ENCODE measurements around the gene KIAA1217. TPM values are rescaled to one million over a fixed set of nuclear protein-coding genes. Genes with fewer than 3 reads are reported as not detected.
A peak's percentile ranks its signal among the peaks of the same experiment; 100 is the strongest.

KIAA1217 gene
- total and polyA plus RNA-seq, 3 donors from 2014 or later, result 40.0 to 197 (median 134) TPM

- H3K4me1 ChIP-seq, result peaks cover 2% of the 10 kb centered on the region
- H3K36me3 ChIP-seq (ENCODE audit: low read depth, missing control alignments), result no peaks in the 10 kb centered on the region
- no peak for DNase-seq
- no peaks in the 10 kb centered on the region for H3K27me3 ChIP-seq
- WGBS, 2 donors, result 45 to 46% methylated on average over 4 of the region's 4 CpGs
- no peak for TF ChIP-seq POLR2A (IDR thresholded peaks at IDR 0.05)
- no peak for TF ChIP-seq CTCF (IDR thresholded peaks at IDR 0.05)
- intact Hi-C loops (cut with DNase I; ENCODE audit: low total_unique reads), result no loop called here
- H3K27ac ChIP-seq, result no peak overlapping the region
- no peaks in the 10 kb centered on the region for H3K9me3 ChIP-seq
- no peak overlapping the region for H3K4me3 ChIP-seq
Observed at GRCh38 chr10:24287559-24288195, 78.7 kb downstream of the KIAA1217 start.

- TF ChIP-seq CTCF (IDR thresholded peaks at IDR 0.05) (no peak), POLR2A (IDR thresholded peaks at IDR 0.05) (no peak)
- H3K9me3 ChIP-seq, result no peaks in the 10 kb centered on the region
- no peak overlapping the region for H3K4me3 ChIP-seq
- H3K27ac ChIP-seq, result no peak overlapping the region
- WGBS, 2 donors, result 68 to 89% methylated on average over 1 of the region's 1 CpG
- intact Hi-C loops (cut with DNase I; ENCODE audit: low total_unique reads), result no loop called here
- H3K27me3 ChIP-seq, result no peaks in the 10 kb centered on the region
- no peaks in the 10 kb centered on the region for H3K36me3 ChIP-seq (ENCODE audit: low read depth, missing control alignments)
- no peak for DNase-seq
- peaks cover 11% of the 10 kb centered on the region for H3K4me1 ChIP-seq
Observed at GRCh38 chr10:24288581-24288980, 79.6 kb downstream of the KIAA1217 start.

GRCh38 chr10:24289235-24289634 lies 80.3 kb downstream of the KIAA1217 start:
- intact Hi-C loops (cut with DNase I; ENCODE audit: low total_unique reads), result no loop called here
- Histone ChIP-seq H3K4me1 (peaks cover 13% of the 10 kb centered on the region), H3K9me3 (no peaks in the 10 kb centered on the region), H3K27ac (no peak overlapping the region), H3K27me3 (no peaks in the 10 kb centered on the region), H3K4me3 (no peak overlapping the region), H3K36me3 (ENCODE audit: low read depth, missing control alignments) (no peaks in the 10 kb centered on the region)
- 69 to 87% methylated on average over 3 of the region's 3 CpGs for WGBS, 2 donors
- TF ChIP-seq CTCF (IDR thresholded peaks at IDR 0.05) (no peak), POLR2A (IDR thresholded peaks at IDR 0.05) (no peak)
- DNase-seq, result no peak

GRCh38 chr10:24292304-24293293 lies 83.7 kb downstream of the KIAA1217 start:
- Histone ChIP-seq H3K4me1 (peaks cover 13% of the 10 kb centered on the region), H3K27me3 (no peaks in the 10 kb centered on the region), H3K9me3 (no peaks in the 10 kb centered on the region), H3K27ac (peak overlapping the region in 1 of 2 donors; percentile 69), H3K4me3 (no peak overlapping the region), H3K36me3 (ENCODE audit: low read depth, missing control alignments) (no peaks in the 10 kb centered on the region)
- TF ChIP-seq CTCF (IDR thresholded peaks at IDR 0.05), result no peak
- no peak for TF ChIP-seq POLR2A (IDR thresholded peaks at IDR 0.05)
- WGBS, 2 donors, result 50 to 55% methylated on average over 11 of the region's 11 CpGs
- intact Hi-C loops (cut with DNase I; ENCODE audit: low total_unique reads), result no loop called here
- DNase-seq, result peak; percentile 38
